Hepatocyte (in vitro differentiated cells): ENCODE measurements around the gene CXCL12. TPM values are rescaled to one million over a fixed set of nuclear protein-coding genes. Genes with fewer than 3 reads are reported as not detected.

Source experiments
- DNase-seq: peaks from one replicate; pipeline ENCODE4 v3.0.0-alpha.2; 2016; ENCODE audit warnings: low spot score
- H2AFZ ChIP-seq: fragments of 200-600 bp; sonication (generic); 2 replicates; pipeline ENCODE4 v1.6.0; 2016; ENCODE audit warnings: antibody characterized with exemption, mild to moderate bottlenecking
- H3K27ac ChIP-seq: fragments of 200-600 bp; sonication (generic); 2 replicates; pipeline ENCODE4 v1.5.1; 2016; ENCODE audit warnings: mild to moderate bottlenecking
- H3K27me3 ChIP-seq: fragments of 200-600 bp; sonication (generic); 2 replicates; pipeline ENCODE4 v1.6.1; 2016
- H3K36me3 ChIP-seq: fragments of 200-600 bp; sonication (generic); replicated peaks from 2 replicates; pipeline ENCODE4 v1.5.1; 2016; ENCODE audit warnings: low read depth; ENCODE audit not compliant: insufficient read depth
- H3K4me1 ChIP-seq: fragments of 200-600 bp; sonication (generic); 2 replicates; pipeline ENCODE4 v1.5.1; 2016; ENCODE audit warnings: mild to moderate bottlenecking, moderate library complexity; ENCODE audit not compliant: insufficient read depth
- H3K4me2 ChIP-seq: fragments of 200-600 bp; sonication (generic); 2 replicates; pipeline ENCODE4 v1.6.0; 2016
- H3K4me3 ChIP-seq: fragments of 200-600 bp; sonication (generic); 2 replicates; pipeline ENCODE4 v1.5.1; 2016; ENCODE audit warnings: mild to moderate bottlenecking
- H3K79me2 ChIP-seq: fragments of 200-600 bp; sonication (generic); 2 replicates; pipeline ENCODE4 v1.6.0; 2017; ENCODE audit warnings: mild to moderate bottlenecking
- H3K9me2 ChIP-seq: fragments of 200-600 bp; sonication (generic); replicated peaks from 2 replicates; pipeline ENCODE4 v1.6.0; 2017; ENCODE audit warnings: mild to moderate bottlenecking; ENCODE audit not compliant: insufficient read depth
- H3K9me3 ChIP-seq: fragments of 200-600 bp; sonication (generic); 2 replicates; pipeline ENCODE4 v1.5.1; 2016; ENCODE audit warnings: low read depth, mild to moderate bottlenecking
- H4K20me1 ChIP-seq: fragments of 200-600 bp; sonication (generic); 2 replicates; pipeline ENCODE4 v1.6.0; 2016; ENCODE audit warnings: mild to moderate bottlenecking; ENCODE audit not compliant: insufficient read depth, poor library complexity, severe bottlenecking
- EZH2 ChIP-seq: fragments of 200-600 bp; sonication (generic); IDR thresholded peaks from 2 replicates; pipeline ENCODE4 v1.6.1; 2016; ENCODE audit warnings: antibody characterized with exemption, mild to moderate bottlenecking, borderline replicate concordance
- EZH2phosphoT487 ChIP-seq: fragments of 200-600 bp; sonication (generic); IDR thresholded peaks from one replicate; pipeline ENCODE4 v1.6.1; 2018; ENCODE audit warnings: antibody characterized with exemption, mild to moderate bottlenecking, low read depth, moderate library complexity; ENCODE audit not compliant: unreplicated experiment, severe bottlenecking
- WGBS: methylation state at CpG from one replicate; pipeline ENCODE4 v1.1.6; 2016; ENCODE audit warnings: low lambda C conversion rate; ENCODE audit errors: missing lambda C conversion rate; 5-methylcytosine and 5-hydroxymethylcytosine counted together
- polyA plus RNA-seq: library from polyadenylated mRNA; unstranded; fragments of >200 nt; fragmentation: Nextera tagmentation; extraction: Ambion mirVana; gene quantifications from 2 replicates; pipeline ENCODE4 v1.2.1, GENCODE V29; 2016
- total RNA-seq: library from RNA; depleted of rRNA; stranded (reverse); fragments of >200 nt; gene quantifications from 2 replicates; pipeline ENCODE4 v1.2.3, GENCODE V29; 2014
- TF ChIP-seq, protein P1 (sequence below): fragments of 200-600 bp; sonication (generic); IDR thresholded peaks from 2 replicates; pipeline ENCODE4 v1.5.1; 2016; ENCODE audit warnings: antibody characterized with exemption, mild to moderate bottlenecking; ENCODE audit not compliant: poor library complexity

Gene CXCL12
- total and polyA plus RNA-seq, 2 experiments from 2014 or later = 13.2 to 41.8 TPM

DNA sequence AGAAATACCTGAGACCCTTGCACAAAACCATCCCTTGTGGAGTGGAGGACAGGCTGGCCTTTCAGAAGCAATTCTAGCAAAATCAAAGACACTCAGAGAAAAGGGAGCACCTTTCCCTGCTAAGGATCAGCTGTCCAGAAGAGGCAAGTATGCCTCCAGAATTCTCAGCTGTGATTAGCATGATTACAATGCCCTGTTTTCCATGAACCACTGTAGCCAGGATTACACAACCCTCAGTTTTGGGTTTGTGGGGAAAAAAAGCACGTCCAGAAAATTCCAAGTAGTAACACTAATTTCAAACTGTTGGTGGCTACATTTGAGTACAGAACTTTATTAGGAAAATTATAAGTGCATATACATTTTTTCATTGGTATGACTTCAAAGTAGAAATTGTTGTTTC lies 15.0 kb downstream of the CXCL12 start:
- peaks cover 7% of the 10 kb centered on the region for H3K27me3 ChIP-seq
- no peaks in the 10 kb centered on the region for H3K4me1 ChIP-seq
- TF ChIP-seq, protein P1, sequence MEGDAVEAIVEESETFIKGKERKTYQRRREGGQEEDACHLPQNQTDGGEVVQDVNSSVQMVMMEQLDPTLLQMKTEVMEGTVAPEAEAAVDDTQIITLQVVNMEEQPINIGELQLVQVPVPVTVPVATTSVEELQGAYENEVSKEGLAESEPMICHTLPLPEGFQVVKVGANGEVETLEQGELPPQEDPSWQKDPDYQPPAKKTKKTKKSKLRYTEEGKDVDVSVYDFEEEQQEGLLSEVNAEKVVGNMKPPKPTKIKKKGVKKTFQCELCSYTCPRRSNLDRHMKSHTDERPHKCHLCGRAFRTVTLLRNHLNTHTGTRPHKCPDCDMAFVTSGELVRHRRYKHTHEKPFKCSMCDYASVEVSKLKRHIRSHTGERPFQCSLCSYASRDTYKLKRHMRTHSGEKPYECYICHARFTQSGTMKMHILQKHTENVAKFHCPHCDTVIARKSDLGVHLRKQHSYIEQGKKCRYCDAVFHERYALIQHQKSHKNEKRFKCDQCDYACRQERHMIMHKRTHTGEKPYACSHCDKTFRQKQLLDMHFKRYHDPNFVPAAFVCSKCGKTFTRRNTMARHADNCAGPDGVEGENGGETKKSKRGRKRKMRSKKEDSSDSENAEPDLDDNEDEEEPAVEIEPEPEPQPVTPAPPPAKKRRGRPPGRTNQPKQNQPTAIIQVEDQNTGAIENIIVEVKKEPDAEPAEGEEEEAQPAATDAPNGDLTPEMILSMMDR = no peak
- TF ChIP-seq EZH2 (no peak), EZH2phosphoT487 (no peak)
- no peaks in the 10 kb centered on the region for H3K79me2 ChIP-seq
- no peaks in the 10 kb centered on the region for H3K9me3 ChIP-seq
- no peak overlapping the region for H2AFZ ChIP-seq
- no peak for DNase-seq
- H3K36me3 ChIP-seq = no peaks in the 10 kb centered on the region
- no peak overlapping the region for H3K27ac ChIP-seq
- 52% methylated on average over 1 of the region's 1 CpG for WGBS
- H3K4me2 ChIP-seq = no peak overlapping the region
- H3K9me2 ChIP-seq = no peaks in the 10 kb centered on the region
- no peak overlapping the region for H3K4me3 ChIP-seq
- H4K20me1 ChIP-seq = no peaks in the 10 kb centered on the region

DNA sequence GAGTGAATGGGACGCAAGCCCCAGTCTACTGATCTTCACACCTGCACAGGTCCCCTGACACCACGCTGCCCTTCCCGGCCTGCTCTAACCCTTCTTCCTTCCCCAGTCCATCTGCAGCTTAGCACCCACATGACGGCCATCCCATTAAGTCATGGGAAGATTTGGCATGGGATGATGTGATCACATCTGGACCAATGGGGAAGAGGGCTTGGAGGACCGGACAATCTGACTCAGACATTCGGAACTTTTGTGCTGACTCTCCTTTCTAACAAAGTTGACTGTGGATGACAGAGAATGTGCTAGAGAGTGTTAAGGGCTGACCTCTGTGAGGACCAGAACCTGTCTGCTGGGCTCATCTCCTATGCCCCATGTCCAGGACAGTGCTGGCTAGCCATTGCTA lies 15.6 kb downstream of the CXCL12 start:
- H3K4me2 ChIP-seq = no peak overlapping the region
- no peak overlapping the region for H3K27ac ChIP-seq
- no peaks in the 10 kb centered on the region for H3K9me3 ChIP-seq
- H3K9me2 ChIP-seq = no peaks in the 10 kb centered on the region
- H4K20me1 ChIP-seq = no peaks in the 10 kb centered on the region
- TF ChIP-seq, protein P1 = no peak
- TF ChIP-seq EZH2 (no peak), EZH2phosphoT487 (no peak)
- H3K79me2 ChIP-seq = no peaks in the 10 kb centered on the region
- H2AFZ ChIP-seq = no peak overlapping the region
- DNase-seq = no peak
- H3K27me3 ChIP-seq = peaks cover 7% of the 10 kb centered on the region
- 90% methylated on average over 6 of the region's 6 CpGs for WGBS
- no peaks in the 10 kb centered on the region for H3K36me3 ChIP-seq
- no peak overlapping the region for H3K4me3 ChIP-seq
- no peaks in the 10 kb centered on the region for H3K4me1 ChIP-seq

DNA sequence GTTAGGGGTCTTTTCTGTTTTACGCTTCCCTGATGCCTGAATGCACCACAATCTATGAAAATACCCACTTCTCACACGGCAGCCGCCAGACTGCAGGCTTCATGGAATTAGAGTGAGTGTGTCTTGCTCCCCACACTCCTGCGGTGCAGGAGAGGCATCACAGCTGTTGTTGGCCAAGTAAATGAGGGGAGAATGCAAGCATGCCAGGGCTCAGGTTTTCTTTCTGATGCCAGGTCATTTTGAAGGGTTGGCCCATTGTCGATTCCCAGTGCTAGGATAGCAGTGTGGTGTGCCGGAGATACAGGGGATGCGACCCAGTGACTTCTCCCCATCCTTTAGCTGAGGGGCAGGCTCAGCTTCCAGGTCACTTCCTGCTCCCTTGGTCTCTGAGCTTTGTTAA lies 16.3 kb downstream of the CXCL12 start:
- DNase-seq = no peak
- Histone ChIP-seq H3K9me3 (no peaks in the 10 kb centered on the region), H4K20me1 (no peaks in the 10 kb centered on the region), H3K4me1 (no peaks in the 10 kb centered on the region), H3K27me3 (peaks cover 7% of the 10 kb centered on the region), H3K79me2 (no peaks in the 10 kb centered on the region), H3K4me3 (no peak overlapping the region), H3K4me2 (no peak overlapping the region), H3K9me2 (no peaks in the 10 kb centered on the region), H2AFZ (no peak overlapping the region), H3K27ac (no peak overlapping the region), H3K36me3 (no peaks in the 10 kb centered on the region)
- 94% methylated on average over 7 of the region's 7 CpGs for WGBS
- TF ChIP-seq EZH2phosphoT487 (no peak), EZH2 (no peak)
- TF ChIP-seq, protein P1 = no peak

DNA sequence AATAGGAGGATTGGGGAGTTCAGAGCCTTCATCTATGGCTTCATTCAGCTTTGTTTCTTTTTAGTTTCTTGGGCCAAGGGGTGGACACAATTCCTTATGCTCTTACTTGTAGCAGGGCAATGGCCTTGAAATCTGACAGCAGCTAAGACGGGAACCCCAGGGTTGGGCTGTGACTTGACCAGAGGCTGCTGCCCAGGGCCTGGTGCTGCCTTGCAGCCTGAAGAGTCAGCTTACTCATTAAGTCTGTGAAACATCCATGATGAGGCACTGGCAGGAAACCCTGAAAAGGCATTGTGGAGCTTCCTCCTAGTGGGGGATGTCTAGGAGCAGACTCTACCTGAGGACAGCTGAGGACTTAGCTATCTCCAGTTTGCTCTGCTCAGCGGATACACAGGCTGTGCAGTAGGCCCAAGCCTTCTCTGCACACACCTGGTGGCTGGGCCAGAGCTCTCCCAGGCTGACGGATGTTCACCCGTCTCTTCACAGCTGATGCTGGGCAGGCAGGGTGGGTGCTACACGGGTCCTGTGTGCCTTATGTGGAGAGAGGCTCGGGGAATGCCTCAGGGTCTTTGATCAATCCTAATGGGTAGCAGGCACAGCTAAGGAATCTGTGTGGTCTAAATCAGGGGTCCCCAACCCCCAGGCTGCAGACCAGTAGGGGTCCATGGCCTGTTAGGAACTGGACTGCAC lies 17.8 kb downstream of the CXCL12 start:
- H3K27ac ChIP-seq = no peak overlapping the region
- H3K9me2 ChIP-seq = no peaks in the 10 kb centered on the region
- 91% methylated on average over 6 of the region's 6 CpGs for WGBS
- H3K79me2 ChIP-seq = no peaks in the 10 kb centered on the region
- H3K4me2 ChIP-seq = no peak overlapping the region
- H2AFZ ChIP-seq = no peak overlapping the region
- no peak for TF ChIP-seq EZH2
- TF ChIP-seq, protein P1 = no peak
- no peak for TF ChIP-seq EZH2phosphoT487
- H3K27me3 ChIP-seq = peaks cover 7% of the 10 kb centered on the region
- H3K9me3 ChIP-seq = no peaks in the 10 kb centered on the region
- H4K20me1 ChIP-seq = no peaks in the 10 kb centered on the region
- no peak for DNase-seq
- no peak overlapping the region for H3K4me3 ChIP-seq
- no peaks in the 10 kb centered on the region for H3K36me3 ChIP-seq
- H3K4me1 ChIP-seq = no peaks in the 10 kb centered on the region
